ENCODE measurements around the gene MED13L.

- no peak for TF ChIP-seq SUZ12 (IDR thresholded peaks at IDR 0.05)
- TF ChIP-seq BHLHE40 (IDR thresholded peaks at IDR 0.05; ENCODE audit: borderline replicate concordance) = no peak
- TF ChIP-seq FOXM1 (IDR thresholded peaks at IDR 0.05; ENCODE audit: borderline replicate concordance) = no peak
- TF ChIP-seq SP1 (IDR thresholded peaks at IDR 0.05) = no peak
- TF ChIP-seq ZNF384 (IDR thresholded peaks at IDR 0.05) = no peak
Observed at GRCh38 chr12:116026768-116027550, 250.5 kb downstream of the MED13L start.

All from HEK293T (cell line).